Omental fat pad (tissue), 4 donors: ENCODE results near the gene LCLAT1. TPM values are rescaled to one million over a fixed set of nuclear protein-coding genes. Genes with fewer than 3 reads are reported as not detected.
"Not testable (repeated sequence)": the region's sequence is repeated elsewhere in the genome, so short reads cannot be mapped to it uniquely, and the experiment has no call there.

Experiments
- ATAC-seq: fragments of 150-250 bp; one replicate; pipeline ENCODE4 v1.9.1; 2016; ENCODE audit warnings: mild to moderate bottlenecking, moderate library complexity; ENCODE audit not compliant: low FRiP score
- DNase-seq: peaks from one replicate; pipeline ENCODE4 v3.0.0-alpha.2; 2019; ENCODE audit warnings: low spot score
- total RNA-seq, 4 donors: library from RNA; depleted of rRNA; stranded (reverse); fragments of >200 nt; gene quantifications; one replicate each; pipeline ENCODE4 v1.1.0, GENCODE V29; 2016
- TF ChIP-seq, protein P1 (sequence below), 3 donors: fragments of 450-650 bp; IDR thresholded peaks; one replicate each; pipeline ENCODE4 v1.5.1; 2016 to 2017; ENCODE audit warnings: antibody characterized with exemption in 3 of 3, mild to moderate bottlenecking in 3 of 3, moderate library complexity in 2 of 3

Gene LCLAT1
- total RNA-seq, 4 donors from 2014 or later: 6.7 to 10.9 (median 8.7) TPM

DNA sequence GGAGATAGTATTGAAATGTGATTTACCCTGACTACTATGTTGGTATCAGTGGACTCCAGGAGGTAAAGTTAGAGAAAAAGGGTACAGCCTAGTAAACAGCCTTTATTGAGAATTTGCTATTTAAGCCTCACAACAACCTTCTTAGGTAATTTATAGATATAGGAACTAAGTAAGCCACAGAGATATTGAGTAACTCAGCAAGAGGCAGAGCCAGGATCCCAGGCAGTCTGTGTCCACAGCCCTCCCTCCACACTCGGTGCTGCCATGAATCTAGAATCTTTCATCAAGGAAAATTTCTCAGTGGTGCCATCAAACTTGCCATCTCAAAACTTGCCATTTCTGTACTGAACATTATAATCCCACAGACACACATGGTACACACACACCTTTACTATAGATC, 189.3 kb downstream of the LCLAT1 start:
- TF ChIP-seq, protein P1, sequence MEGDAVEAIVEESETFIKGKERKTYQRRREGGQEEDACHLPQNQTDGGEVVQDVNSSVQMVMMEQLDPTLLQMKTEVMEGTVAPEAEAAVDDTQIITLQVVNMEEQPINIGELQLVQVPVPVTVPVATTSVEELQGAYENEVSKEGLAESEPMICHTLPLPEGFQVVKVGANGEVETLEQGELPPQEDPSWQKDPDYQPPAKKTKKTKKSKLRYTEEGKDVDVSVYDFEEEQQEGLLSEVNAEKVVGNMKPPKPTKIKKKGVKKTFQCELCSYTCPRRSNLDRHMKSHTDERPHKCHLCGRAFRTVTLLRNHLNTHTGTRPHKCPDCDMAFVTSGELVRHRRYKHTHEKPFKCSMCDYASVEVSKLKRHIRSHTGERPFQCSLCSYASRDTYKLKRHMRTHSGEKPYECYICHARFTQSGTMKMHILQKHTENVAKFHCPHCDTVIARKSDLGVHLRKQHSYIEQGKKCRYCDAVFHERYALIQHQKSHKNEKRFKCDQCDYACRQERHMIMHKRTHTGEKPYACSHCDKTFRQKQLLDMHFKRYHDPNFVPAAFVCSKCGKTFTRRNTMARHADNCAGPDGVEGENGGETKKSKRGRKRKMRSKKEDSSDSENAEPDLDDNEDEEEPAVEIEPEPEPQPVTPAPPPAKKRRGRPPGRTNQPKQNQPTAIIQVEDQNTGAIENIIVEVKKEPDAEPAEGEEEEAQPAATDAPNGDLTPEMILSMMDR (IDR thresholded peaks at IDR 0.05): no peak
- DNase-seq: no peak
- ATAC-seq: no peak

DNA sequence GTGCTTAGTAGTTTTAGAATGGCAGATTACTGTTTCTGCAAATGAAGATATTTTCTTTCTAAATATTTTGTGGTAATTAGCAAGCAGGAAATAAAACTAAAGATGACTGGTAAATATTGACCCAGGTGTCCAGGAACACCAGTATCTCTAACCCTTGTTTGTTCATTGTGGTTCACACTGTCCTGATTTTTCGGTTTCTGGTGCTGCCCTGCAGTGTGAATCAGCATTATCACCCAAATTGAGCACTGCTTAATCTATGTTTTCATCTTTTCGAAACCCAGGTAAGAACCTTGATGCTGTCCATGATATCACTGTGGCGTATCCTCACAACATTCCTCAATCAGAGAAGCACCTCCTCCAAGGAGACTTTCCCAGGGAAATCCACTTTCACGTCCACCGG, 192.8 kb downstream of the LCLAT1 start:
- TF ChIP-seq, protein P1 (IDR thresholded peaks at IDR 0.05): no peak
- DNase-seq: no peak
- no peak for ATAC-seq

DNA sequence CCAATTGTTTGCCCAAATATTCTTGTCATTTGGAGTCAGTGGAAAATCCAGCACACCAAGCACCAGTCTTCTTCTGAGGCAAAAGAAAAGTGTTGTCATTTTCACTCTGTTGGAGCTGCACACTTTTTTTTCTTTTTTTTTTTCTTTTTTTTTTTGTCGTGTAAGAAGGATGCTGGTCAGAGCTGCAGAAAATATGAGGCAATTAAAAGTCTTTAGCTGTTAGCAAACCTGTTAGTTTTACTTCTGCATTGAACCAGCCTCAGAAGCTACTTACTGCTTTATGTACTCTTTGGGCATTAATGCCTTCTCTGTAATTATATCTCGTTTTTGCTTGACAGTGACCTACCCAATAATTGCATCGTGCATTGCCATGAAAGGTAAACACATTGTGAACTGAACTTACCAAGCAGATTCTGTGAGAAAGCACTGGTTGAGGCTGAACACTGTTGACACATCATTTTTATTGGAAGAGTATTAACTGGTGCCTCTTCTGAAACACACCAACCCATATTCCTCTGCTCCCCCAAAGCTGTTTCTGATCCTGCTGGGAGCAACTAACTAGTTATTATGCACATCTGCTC, 194.8 kb downstream of the LCLAT1 start:
- DNase-seq (no peak), ATAC-seq (no peak)
- TF ChIP-seq, protein P1 (IDR thresholded peaks at IDR 0.05): no peak

DNA sequence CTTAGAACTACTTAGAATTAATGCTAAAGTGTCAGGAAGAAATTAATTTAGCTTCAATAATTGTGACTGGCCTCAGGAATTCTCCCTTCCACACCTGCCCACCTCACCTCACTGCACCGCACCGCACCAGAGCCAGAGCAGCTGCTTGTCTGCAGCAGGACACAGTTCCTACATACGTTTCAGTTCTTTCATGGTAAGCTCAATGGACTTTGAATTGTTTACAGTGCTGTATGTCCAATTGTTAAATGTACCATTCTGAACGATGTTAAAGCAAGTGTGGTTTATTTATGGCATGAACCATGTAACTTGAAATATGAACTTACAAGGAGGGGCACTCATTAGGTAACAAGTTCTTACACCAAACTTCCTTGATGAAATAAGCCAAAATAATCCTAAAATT, 196.0 kb downstream of the LCLAT1 start:
- ATAC-seq, DNase-seq: not testable (repeated sequence)

DNA sequence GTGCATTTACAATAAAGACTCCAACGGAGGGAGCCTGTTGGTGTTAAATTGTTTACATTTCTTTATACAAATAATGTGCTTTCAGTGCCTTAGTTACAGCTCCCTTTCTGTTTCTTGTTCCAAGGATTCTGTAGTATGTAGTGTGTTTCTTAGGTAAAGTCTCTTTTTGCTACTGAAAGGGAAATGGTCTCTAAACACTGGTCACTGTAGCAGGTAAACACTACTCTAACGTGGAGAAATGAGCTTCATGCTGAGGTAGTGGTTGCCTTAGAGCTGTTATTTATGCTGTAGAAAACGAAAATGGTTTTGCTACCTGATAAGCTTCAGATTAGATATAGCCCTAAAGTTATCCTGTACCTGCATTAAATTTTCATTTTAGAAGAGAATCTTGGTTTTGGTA, 196.6 kb downstream of the LCLAT1 start:
- DNase-seq: no peak
- ATAC-seq: no peak
- TF ChIP-seq, protein P1 (IDR thresholded peaks at IDR 0.05): no peak

DNA sequence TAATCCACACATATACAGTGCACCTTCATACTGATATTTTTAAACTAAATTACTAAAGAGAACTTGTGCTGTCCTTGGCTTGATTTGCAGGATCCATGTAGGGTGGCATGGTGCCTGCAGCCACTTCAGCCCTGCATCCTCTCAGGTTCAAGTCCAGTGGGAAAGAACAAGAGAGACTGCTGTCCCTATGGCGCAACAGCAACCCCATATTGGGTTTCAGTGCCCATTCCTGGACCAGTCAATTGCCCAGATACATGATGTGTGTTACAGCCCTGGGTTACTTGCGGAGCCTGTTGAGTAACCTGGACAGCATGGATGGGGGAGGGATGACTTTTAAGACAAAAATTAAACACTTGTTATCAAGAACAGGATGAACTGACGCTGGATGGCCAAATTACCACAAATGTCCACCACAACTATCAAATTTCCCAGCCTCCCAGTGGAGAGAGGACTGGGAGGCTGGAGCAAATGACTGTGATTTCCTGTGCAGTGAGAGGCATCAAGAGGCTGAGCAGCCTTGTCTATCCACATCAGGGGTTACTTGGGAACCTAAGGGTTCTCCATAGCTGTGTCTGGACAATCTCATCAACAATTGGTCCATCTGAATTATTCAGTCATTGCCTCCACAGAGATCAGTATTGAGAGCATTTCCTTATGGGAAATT, 198.2 kb downstream of the LCLAT1 start:
- TF ChIP-seq, protein P1 (IDR thresholded peaks at IDR 0.05): no peak
- DNase-seq (no peak), ATAC-seq (no peak)

DNA sequence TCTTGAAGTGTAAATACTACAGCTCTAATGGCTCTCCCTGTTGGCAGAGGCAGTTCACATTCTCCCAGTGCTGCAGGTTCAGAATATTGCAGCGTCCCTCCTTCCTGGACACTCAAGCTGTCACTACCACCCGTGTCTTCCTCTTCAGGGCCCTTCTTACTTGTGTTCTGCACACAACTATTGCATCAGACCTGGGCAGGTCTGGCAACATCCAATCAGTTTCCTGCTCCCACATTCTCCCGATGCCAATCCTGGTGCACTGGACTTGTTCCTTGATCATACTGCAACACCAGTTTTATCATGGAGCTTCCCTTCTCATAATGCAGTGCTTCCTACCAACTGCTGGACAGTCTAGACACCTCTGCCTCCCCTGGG, 198.7 kb downstream of the LCLAT1 start:
- TF ChIP-seq, protein P1 (IDR thresholded peaks at IDR 0.05): no peak

More for the DNA sequence above, 198.7 kb downstream of the LCLAT1 start:
- DNase-seq: no peak
- no peak for ATAC-seq
